G401 (cell line): ENCODE results near the gene DAG1. TPM values are rescaled to one million over a fixed set of nuclear protein-coding genes. Genes with fewer than 3 reads are reported as not detected.

Experiments
- DNase-seq: peaks from one replicate; pipeline ENCODE4 v3.0.0-alpha.2; 2015; ENCODE audit warnings: low spot score
- in situ Hi-C: cut with HindIII; loops from 2 replicates; pipeline ENCODE4 v1.10.0; 2016; ENCODE audit warnings: low sequenced_read_pairs, mixed read lengths
- total RNA-seq: library from RNA; depleted of rRNA; stranded (reverse); fragments of >200 nt; shearing (Covaris generic); gene quantifications from 2 replicates; pipeline ENCODE4 v1.2.3, GENCODE V29; 2014; rRNA removed

Gene DAG1
- total RNA-seq: 91.3 and 143 TPM in 2 replicates

GRCh38 chr3:49469936-49470713 lies at the start of gene DAG1:
Gene DAG1, plus strand, starts transcription at chr3:49470267. Its CDS starts 40,268 bp downstream, at chr3:49510535.
- in situ Hi-C loops: no loop called here
- peak; percentile 95 for DNase-seq

- in situ Hi-C loops: no loop called here
- DNase-seq: no peak
Observed at GRCh38 chr3:49421890-49422378, 48.1 kb upstream of the DAG1 start.

- peak; percentile 82 for DNase-seq
- in situ Hi-C loops: no loop called here
Observed at GRCh38 chr3:49422379-49423248, 47.5 kb upstream of the DAG1 start, which contains the start of gene AMT. Gene AMT, minus strand, starts transcription at chr3:49422473. Its CDS starts 23 bp downstream, at chr3:49422450.

- in situ Hi-C loops: no loop called here
- DNase-seq: no peak
Observed at GRCh38 chr3:49424816-49425215, 45.3 kb upstream of the DAG1 start.

- no peak for DNase-seq
- in situ Hi-C loops: no loop called here
Observed at GRCh38 chr3:49427586-49427985, 42.5 kb upstream of the DAG1 start.

GRCh38 chr3:49428752-49429080 lies 41.4 kb upstream of the DAG1 start:
- DNase-seq: no peak
- in situ Hi-C loops: no loop called here

GRCh38 chr3:49434731-49435130 lies 35.3 kb upstream of the DAG1 start:
- no peak for DNase-seq
- in situ Hi-C loops: no loop called here

GRCh38 chr3:49445391-49445790 lies 24.7 kb upstream of the DAG1 start:
- in situ Hi-C loops: no loop called here
- no peak for DNase-seq

- in situ Hi-C loops: no loop called here
- DNase-seq: no peak
Observed at GRCh38 chr3:49453621-49454020, 16.4 kb upstream of the DAG1 start.

- in situ Hi-C loops: no loop called here
- DNase-seq: peak; percentile 46
Observed at GRCh38 chr3:49454458-49454857, 15.6 kb upstream of the DAG1 start.

- in situ Hi-C loops: no loop called here
- DNase-seq: no peak
Observed at GRCh38 chr3:49454898-49455681, 15.0 kb upstream of the DAG1 start.

- DNase-seq: no peak
- in situ Hi-C loops: no loop called here
Observed at GRCh38 chr3:49456466-49456865, 13.6 kb upstream of the DAG1 start.

GRCh38 chr3:49460188-49460890 lies 9.7 kb upstream of the DAG1 start:
- in situ Hi-C loops: no loop called here
- DNase-seq: no peak

- in situ Hi-C loops: no loop called here
Observed at GRCh38 chr3:49460956-49461355, 9.1 kb upstream of the DAG1 start.

GRCh38 chr3:49461443-49462171 lies 8.5 kb upstream of the DAG1 start:
- in situ Hi-C loops: no loop called here
- DNase-seq: peak; percentile 31

More at GRCh38 chr3:49460956-49461355, 9.1 kb upstream of the DAG1 start:
- DNase-seq: no peak

- DNase-seq: no peak
- in situ Hi-C loops: no loop called here
Observed at GRCh38 chr3:49462222-49462621, 7.8 kb upstream of the DAG1 start.

GRCh38 chr3:49465270-49466034 lies 4.6 kb upstream of the DAG1 start:
- in situ Hi-C loops: no loop called here
- DNase-seq: no peak
